NCI-H1105 (cell line): ENCODE data around the gene HARBI1.

Experiments
- DNase-seq: peaks from one replicate; lab custom pipeline; 2025; lab: John Stamatoyannopoulos, UW

Gene HARBI1

DNA sequence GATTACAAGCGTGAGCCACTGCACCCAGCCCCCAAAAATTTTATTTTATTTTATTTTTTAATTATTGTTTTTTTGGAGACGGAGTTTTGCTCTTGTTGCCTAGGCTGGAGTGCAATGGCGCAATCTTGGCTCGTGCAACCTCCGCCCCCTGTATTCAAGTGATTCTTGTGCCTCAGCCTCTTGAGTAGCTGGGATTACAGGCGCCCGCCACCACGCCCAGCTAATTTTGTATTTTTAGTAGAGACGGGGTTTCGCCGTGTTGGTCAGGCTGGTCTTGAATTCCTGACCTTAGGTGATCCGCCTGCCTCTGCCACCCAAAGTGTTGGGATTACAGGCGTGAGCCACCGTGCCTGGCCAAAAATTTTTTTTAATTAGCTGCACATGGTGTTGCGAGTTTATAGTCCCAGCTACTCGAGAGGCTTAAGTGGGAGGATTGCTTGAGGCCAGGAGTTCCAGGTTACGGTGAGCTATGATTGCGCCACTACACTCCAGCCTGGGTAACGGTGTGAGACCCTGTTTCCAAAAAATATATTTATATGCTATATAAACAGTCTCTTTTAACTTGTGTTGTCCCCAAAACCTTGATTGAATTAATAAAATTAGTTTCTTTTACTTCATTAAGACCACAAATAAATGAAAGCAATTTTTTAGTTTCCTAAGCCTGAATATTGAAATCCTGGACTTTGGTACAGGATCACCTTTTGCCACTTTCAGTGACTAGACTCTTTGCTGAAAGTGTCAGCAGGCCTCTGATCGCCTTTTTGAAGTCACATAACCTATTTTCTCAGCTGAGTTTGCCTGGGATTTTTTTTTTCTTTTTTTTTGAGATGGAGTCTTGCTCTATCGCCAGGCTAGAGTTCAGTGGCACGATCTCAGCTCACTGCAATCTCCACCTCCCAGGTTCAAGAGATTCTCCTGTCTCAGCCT, 16.5 kb upstream of the HARBI1 start:
- DNase-seq = no peak

DNA sequence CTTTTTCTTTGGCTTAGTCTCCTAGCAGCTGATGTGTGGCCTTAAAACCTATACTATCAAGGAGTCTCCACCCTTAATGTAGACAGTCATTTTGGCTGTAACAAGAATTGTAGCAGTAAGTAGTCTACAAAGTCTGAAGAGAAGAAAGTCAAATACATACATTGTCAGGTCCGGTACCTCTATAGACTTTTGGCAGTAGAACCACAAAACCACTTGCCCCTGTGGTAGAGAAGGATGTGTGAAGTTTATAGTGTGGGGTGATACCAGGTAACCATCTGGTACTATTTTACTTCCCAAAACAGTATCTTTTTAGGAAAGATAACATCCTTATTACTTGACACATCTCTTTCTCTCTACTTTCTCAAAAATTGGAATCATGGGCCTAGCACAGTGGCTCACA, 15.5 kb upstream of the HARBI1 start:
- no peak for DNase-seq

DNA sequence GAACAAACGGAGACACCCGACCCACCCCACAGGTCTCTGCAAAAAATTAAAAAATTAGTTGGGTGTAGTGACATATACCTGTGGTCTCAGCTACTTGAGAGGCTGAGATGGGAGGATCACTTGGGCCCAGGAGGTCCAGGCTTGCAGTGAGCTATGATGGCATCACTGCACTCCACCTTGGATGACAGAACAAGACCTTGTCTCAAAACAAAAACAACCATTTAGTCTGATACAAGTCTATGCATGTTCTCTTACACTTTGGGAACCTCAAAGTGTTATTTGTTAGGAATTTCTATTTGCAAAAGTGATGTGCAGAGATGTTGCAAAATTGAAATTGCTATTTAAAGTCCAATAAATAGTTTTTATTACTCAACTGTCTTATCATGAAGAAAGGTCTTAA, 14.6 kb upstream of the HARBI1 start:
- no peak for DNase-seq

DNA sequence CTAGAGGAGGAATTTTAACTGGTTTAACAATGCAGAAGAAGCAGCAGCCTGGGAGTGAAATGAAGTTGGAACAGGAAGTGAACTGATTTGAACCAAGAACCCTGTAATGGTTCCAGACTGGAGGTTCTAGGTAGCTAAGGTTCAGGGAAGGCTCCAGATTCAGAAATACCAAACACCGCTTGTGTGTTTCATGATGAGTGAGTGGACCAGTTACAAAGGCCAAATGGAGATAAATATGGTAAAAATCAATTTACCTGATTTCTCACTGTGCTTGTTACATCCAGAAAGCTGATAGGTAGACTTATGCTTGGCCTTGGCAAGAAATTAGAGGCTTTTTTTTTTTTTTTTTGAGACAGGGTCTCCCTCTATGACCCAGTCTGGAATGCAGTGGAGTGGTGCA, 13.2 kb upstream of the HARBI1 start:
- no peak for DNase-seq

DNA sequence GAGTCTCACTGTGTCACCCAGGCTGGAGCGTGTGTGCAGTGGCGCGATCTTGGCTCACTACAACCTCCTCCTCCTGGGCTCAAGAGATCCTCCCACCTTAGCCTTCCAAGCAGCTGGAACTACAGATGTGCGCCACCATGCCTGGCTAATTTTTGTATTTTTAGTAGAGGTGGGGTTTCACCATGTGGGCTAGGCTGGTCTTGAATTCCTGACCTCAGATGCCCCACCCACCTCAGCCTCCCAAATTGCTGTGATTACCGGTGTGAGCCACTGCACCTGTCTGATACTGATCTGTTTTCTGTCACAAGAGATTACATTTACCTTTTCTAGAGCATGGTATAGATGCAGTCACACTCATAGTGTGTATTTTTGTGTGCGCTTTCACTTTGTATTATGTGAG, 11.9 kb upstream of the HARBI1 start:
- DNase-seq = no peak

DNA sequence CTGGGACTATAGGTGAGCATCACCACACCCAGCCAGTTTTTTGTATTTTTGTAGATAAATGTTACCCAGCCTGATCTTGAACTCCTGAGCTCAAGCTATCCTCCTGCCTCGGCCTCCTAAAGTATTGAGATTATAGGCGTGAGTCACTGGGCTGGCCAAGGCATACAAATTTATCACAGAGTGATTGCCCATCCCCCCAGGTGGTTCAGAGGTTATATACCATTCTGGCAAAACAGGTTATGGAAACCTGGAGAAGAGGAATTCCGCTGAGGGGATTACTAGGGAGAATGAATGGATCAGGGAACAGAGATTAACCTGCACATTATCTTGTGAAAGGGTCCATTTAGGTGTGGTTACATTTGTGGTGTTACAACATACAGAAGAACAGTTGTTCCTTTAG, 8.4 kb upstream of the HARBI1 start:
- no peak for DNase-seq

DNA sequence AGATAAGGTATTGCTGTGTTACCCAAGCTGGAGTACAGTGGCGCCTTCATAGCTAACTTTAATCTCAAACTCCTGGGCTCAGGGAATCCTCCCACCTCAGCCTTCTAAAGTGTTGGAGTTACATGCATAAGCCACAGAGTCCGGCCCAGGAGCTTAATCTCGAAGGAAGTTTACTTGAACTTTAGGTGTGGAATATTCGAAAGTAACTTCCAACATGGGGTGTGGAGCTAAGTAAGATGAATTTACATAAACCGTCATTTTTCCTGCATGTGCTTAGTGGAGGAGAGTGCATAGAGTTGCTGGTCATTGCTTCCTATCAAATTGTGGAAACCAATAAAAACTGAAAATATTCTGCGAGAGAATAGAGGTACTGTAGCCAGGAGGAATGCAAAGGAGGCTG, 1.8 kb upstream of the HARBI1 start:
- DNase-seq = no peak

DNA sequence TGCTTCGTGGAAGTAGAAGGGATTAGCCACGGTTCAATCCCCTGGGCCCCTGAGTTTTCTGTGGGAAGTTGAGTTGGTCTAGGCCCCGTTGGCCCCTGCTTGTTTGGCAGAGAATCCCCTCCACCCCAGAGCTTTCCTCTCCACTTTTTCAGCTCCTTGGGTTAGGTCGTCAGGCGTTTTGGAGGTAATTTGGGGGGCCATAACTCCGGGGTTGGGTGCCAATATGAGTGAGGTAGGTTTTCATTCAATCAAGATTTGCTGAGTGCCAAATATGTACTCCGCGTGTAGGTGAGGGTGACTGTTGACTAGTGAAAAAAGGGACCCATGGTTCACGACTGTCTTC, 916 bp upstream of the HARBI1 start:
- DNase-seq = no peak

DNA sequence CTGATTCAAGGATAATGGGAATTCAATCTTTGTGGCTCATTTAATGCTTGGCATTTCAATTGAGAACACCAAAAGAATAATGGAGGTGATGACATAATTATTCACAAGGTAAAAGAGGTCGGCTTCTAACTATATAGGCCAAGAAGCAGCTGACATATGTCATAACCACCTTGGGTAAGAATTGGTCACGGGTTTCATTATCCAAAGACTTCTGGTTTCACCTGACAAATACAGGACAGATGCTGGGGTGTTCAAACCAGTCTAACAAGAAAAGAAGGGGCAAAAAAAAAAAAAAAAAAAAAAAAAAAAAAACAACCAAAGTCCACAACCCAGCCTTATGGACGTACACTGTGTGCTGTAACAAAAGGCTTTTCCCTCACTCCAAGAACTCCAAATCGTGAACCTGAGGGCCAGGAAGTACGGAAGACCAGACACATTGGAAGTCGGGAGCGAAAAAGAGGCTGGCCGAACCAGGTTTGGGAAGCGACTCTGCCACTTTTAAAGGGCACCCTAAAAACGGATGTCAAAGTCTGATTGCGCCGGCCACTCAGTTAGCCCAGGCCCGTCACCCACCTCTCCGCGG, 385 bp downstream of the HARBI1 start:
- no peak for DNase-seq

DNA sequence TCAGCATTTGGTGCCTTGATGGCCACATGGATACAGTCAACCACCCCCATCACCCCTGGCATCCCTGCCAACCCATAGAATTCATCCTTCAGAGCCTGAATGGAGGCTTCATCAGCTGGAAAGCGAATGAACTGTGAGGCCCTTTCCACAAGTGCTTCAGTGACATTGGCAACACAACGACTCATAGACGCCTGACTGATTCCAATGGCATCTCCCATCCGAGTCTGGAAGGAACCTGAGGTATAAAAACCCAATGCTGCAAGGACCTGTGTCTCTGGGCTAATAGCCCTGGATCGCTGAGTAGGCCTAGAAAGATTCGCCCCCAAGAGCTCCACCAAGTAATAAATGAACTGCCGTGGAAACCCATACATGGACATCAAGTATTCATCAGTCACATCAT, 1.3 kb downstream of the HARBI1 start:
- DNase-seq = no peak

DNA sequence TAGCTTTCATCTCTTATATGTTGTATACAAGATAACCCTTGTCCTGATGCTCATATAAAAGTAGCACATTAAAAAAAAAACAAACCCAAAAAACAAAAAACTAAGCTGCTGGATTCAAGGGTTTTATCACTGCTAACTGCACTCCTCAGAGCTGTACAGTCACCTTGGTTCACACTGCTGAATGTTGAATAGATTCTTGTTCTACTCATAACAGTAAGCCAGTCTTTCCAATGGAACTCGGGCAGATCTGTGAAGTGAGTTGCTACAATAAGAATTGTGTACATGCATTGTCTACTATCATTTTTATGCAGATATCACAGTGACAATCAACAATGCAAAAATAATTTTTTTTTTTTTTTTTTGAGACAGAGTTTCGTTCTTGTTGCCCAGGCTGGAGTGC, 4.7 kb downstream of the HARBI1 start:
- no peak for DNase-seq

DNA sequence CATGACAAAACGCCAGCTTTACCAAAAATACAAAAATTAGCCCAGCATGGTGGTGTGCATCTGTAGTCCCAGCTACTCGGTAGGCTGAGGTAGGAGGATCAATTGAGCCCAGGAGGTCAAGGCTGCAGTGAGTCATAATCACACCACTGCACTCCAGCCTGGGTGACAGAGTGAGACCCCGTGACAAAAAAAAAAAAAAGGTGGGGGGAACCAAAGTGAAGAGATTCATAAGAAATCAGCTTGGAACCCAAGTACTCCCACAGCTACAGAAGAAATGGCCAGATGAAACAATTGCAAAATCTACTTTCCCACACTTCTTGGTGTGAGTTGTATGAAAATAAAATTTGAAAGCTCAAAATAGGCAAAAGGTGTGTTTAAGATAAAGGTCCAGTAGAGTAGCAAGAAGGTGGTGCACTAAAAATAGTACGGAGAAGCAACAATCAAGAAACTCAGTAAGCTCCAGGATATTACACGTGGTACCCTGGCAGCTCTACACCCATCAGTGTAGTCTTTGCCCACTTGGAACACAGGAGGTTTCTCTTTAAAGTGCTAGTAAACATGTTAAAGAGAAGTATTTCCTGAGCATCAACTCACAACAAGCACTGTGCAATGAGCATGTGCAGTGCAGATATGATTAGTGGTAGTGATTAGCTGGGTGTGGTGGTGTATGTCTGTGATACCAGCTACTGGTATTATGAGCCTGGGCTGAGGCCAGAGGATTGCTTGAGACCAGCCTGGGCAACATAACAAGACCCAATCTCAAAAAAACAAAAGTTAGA, 5.3 kb downstream of the HARBI1 start:
- no peak for DNase-seq

DNA sequence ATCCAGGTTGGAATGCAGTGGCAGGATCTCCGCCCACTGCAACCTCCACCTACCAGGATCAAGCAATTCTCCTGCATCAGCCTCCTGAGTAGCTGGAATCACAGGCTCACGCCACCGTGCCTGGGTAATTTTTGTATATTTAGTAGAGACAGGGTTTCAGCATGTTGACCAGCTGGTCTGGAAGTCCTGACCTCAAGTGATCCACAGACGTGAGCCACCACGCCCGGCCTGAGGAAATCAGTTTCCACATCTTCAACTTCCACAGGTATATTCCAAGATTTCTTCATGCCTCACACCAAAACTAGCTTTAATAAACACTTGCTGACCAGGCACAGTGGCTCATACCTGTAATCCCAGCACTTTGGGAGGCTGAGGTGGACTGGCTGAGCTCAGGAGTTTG, 7.6 kb downstream of the HARBI1 start:
- no peak for DNase-seq

DNA sequence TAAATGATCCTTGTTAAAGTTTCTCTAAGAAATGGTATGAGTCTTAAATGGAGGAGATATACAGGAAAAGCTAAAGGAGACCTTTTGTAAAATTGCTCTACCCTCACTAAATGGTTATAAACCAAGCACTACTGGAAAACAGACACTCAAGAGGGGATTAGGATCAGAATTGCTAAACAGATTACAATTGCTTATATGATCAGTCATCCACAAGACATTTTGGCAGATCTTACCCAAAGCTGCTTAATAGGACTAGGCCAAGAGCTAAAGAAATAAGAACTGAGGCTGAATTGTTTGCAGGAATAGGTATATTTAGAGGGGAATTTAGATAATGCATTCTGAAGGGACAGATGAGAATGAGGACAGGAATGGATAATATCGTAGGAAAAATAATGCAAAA, 9.5 kb downstream of the HARBI1 start:
- DNase-seq = no peak

DNA sequence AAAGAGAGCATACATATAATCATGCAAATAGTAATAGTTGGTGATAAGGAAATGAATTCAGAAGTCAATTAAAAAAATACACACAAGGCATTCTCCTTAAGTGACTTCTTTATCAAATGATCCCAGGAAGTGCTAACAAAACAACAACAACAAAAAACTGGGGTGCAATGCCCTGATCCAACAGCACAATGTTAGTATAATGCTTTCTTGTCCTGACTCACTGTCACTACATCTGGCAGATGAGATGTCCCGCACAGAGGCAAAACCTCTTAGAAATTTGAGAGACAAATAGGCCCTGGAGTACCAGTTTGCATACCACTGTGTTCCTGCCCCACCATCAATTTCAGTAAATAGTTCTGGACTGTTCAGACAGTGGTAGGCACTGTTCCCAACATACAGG, 12.2 kb downstream of the HARBI1 start:
- DNase-seq = no peak

DNA sequence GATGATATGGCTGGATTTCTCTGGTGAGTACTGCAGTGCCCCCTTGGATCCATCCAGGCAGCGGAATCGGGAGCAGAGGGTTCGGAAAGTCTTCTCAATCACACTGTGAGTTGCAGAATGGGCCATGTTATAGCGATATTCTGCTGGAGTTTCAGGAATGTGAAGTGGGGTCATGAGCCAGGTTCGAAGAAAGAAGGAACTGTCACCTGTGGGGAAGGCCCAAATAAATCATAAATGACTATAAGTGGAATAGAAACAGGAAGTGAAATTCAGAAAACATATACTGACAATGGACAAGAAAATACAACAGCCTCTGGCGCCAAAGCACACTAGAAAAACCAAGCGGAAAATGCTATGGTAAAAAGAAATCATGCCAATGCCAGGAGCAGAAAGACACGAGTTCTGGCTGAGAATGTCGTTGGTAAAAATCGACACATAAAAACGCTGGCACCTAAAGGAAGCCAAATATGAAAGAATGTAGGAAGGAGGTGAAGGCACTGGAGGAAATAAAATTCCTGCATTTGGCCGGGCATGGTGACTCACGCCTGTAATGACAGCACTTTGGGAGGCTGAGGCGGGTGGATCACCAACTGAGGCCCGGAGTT, 13.2 kb downstream of the HARBI1 start:
- no peak for DNase-seq

DNA sequence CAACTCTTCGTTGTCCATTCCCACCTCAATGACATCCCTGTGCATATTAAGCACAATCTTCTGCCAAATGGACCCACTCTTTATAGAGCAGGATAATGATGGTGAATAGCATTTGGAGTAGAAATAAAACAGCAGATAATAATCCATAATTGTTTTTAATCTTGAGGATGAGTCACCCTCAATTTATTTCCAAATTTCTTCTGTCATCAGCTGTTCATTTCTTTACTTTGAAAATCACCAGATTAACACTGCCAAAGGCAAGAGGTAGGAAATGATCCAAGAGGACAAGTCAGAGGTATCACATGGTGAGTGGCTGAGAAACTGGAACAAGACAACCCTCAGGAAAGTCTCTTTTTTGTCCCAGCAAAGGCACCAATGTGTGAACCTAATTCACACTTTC, 15.9 kb downstream of the HARBI1 start:
- DNase-seq = no peak

DNA sequence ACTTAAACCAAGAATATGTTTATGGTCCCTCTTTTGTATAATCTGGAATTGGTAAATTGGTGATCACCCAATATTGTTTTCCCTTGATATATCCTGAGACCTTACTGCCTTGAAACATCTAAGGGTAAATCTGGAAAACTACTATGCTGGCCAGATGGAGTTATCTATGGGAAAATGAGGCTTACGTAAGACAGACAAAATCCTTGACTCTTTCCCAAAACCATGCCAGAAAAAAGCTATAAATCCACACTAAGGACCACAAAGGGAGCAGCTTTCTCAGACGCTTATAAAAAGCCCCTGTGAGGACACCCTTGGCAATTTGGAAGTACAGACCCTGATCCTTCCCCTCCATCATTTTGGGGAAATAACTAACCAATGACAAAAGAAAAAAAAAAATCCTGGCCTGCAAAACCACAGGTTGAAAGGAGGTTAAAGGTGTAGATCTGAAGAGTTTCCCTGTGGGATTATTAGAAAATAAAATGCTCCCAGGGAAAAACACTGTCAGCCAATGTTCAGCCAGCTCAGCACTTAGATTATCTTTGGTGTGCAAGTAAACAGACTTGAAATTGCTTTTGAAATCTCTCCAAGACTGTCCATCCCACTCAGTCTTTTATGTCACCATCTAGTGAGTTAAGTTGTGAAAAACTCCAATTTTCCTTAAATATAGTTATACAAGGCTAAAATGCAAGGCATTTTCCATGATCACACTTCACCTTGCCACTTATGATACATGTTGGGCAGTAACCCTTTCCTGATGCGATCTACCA, 16.6 kb downstream of the HARBI1 start:
- DNase-seq = no peak

DNA sequence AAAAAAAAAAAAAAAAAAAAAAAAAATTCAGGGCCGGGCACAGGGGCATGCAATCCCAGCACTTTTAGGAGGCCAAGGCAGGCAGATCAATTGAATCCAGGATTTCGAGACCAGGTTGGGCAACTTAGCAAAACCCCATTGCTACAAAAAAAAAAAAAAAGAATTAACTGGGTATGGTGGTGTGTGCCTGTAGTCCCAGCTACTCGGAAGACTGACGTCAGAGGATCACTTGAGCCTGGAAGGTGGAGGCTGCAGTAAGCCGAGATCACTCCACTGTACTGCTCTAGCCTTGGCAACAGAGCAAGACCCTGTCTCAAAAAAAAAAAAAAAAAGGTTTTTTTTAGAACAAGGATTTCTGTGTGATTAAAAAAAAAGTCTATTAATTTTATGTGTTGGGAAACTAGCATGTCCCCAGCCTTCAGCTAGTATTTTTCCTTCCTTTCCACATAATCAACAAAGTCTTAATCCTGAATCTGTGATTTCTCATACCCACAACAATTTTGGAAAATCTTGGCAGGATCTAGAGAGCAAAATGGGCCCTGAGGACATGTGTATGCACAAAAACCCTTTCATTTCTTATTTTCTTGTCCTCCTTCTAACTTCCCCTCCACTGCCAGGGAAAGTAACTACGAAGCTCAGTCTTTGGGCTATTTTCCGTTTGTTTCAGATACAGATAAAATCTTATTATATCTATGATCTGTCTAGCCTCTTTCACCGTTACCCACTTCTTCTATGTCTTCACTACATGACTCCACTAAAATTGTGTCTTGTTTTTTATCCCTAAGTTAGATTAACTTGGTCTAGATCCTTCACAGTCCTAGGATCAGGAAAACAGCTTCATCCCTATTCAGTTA, 17.5 kb downstream of the HARBI1 start:
- DNase-seq = no peak

DNA sequence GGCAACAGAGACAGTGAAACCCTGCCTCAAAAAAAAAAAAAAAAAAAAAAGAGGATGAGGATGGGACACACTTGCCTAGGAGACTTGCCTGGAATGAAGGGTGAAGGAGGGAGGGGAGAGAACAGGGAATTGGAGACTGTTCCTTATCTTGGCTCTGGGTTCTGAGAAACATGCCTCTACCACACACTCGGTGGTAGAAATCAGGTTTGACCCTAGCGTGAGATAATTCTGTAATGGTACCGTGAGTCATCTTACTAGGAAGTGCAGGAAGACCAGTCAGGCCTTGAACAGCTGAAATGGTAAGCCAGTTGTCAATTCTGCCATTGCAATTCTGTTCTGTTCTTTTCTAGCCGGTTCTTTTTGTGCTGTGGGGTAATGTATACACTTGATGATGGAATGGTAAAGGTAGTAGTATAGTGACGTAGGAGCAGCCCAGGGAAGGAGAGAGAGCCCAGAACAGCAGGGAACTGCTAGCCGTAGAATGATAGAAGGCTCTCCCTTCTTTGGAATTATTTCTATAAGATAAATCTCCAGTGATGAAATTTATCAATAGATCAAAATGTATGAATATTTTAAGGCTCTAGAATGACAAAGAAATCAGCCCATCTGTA, 19.3 kb downstream of the HARBI1 start:
- DNase-seq = no peak

DNA sequence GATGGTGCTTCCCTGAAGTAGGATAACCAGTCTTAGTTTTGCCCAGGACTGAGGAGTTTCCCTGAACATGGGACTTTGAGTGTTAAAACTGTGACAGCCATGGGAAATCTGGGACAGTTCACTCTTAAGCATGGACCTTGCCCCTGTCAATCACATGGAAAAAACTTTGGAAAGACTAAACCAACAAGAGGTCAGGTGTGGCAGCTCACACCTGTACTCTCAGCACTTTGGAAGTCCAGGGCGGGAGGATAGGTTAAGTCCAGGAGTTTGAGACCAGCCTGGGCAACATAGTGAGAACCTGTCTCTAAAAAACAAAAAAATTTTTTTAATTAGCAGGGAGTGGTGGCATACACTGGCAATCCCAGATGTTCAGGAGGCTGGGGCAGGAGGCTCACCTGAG, 19.9 kb downstream of the HARBI1 start:
- DNase-seq = no peak
